HepG2 (cell line): ENCODE data around the gene EEIG1. TPM values are rescaled to one million over a fixed set of nuclear protein-coding genes. Genes with fewer than 3 reads are reported as not detected.

Source experiments
- CENPT ChIP-seq: sonication (generic); formaldehyde crosslinking; IDR thresholded peaks from 2 replicates; pipeline ENCODE4 v1.8.0; 2022; ENCODE audit warnings: low read depth, mild to moderate bottlenecking, moderate library complexity, missing genetic modification reagents
- HMG20B ChIP-seq: conservative IDR thresholded peaks from 2 replicates; pipeline ENCODE4 v1.6.1; 2016; ENCODE audit warnings: missing genetic modification reagents, missing compliant biosample characterization
- HMGXB3 ChIP-seq: sonication (generic); formaldehyde crosslinking; IDR thresholded peaks from 2 replicates; pipeline ENCODE4 v1.4.0; 2020; ENCODE audit warnings: missing genetic modification reagents, borderline replicate concordance
- MAFF ChIP-seq: IDR thresholded peaks from 2 replicates; pipeline ENCODE4 v1.6.1; 2011; ENCODE audit warnings: low read depth, low read length, improper control_type of control experiment
- MIXL1 ChIP-seq: IDR thresholded peaks from 2 replicates; pipeline ENCODE4 v1.6.1; 2016
- PAX8 ChIP-seq: sonication (generic); formaldehyde crosslinking; IDR thresholded peaks from 2 replicates; pipeline ENCODE4 v1.8.0; 2022; ENCODE audit warnings: mild to moderate bottlenecking, missing genetic modification reagents, borderline replicate concordance
- SATB2 ChIP-seq: sonication (generic); formaldehyde crosslinking; IDR thresholded peaks from 2 replicates; pipeline ENCODE4 v1.5.0; 2020; ENCODE audit warnings: missing genetic modification reagents
- SOX13 ChIP-seq, 3 experiments: fragments of 450-650 bp in 1 of 3; sonication (generic) in 1 of 3; formaldehyde crosslinking in 1 of 3; IDR thresholded peaks in 2 of 3; conservative IDR thresholded peaks in 1 of 3; 2 replicates each; pipeline versions ENCODE4 v1.5.0 to v1.6.1; 2016 to 2020; ENCODE audit warnings: antibody characterized with exemption in 1 of 3, mild to moderate bottlenecking in 1 of 3, missing compliant biosample characterization in 1 of 3, missing genetic modification reagents in 1 of 3, moderate library complexity in 1 of 3
- SYNCRIP ChIP-seq: fragments of 200-400 bp; formaldehyde crosslinking; IDR thresholded peaks from 2 replicates; pipeline ENCODE4 v1.6.1; 2018; ENCODE audit warnings: mild to moderate bottlenecking, low read depth, low read length; ENCODE audit not compliant: insufficient read depth
- ZFP36L2 ChIP-seq: sonication (generic); formaldehyde crosslinking; IDR thresholded peaks from 2 replicates; pipeline ENCODE4 v1.4.0; 2020; ENCODE audit warnings: missing genetic modification reagents
- ZNF180 ChIP-seq: sonication (generic); formaldehyde crosslinking; IDR thresholded peaks from 2 replicates; pipeline ENCODE4 v1.4.0; 2020; ENCODE audit warnings: low read depth, missing genetic modification reagents, borderline replicate concordance
- ZNF331 ChIP-seq: sonication (generic); formaldehyde crosslinking; IDR thresholded peaks from 2 replicates; pipeline ENCODE4 v1.4.0; 2020; ENCODE audit warnings: missing genetic modification reagents
- ZNF790 ChIP-seq: sonication (generic); formaldehyde crosslinking; IDR thresholded peaks from 2 replicates; pipeline ENCODE4 v1.8.0; 2022; ENCODE audit warnings: missing genetic modification reagents, mild to moderate bottlenecking, borderline replicate concordance
- polyA plus RNA-seq, 8 experiments: library from polyadenylated mRNA; depleted of rRNA in 3 of 8; stranded (reverse) in 7 of 8; unstranded in 1 of 8; fragments of >200 nt; fragmentation: Illumina TruSeq in 4 of 8; extraction: Trizol in 4 of 8; gene quantifications; 2 replicates each; pipeline versions ENCODE4 v1.2.1 to v1.2.3, GENCODE V29; 2011 to 2016; ENCODE audit warnings: low read depth in 4 of 8, missing spikeins in 1 of 8, mixed read lengths in 1 of 8; ENCODE audit not compliant: insufficient read depth in 1 of 8
- total RNA-seq, 5 experiments: library from RNA; depleted of rRNA; stranded (reverse); fragments of >200 nt; fragmentation: Illumina TruSeq; extraction: Trizol; gene quantifications; 2 replicates each; pipeline ENCODE4 v1.2.3, GENCODE V29; 2016; ENCODE audit warnings: low read depth in 1 of 5
- TF ChIP-seq, protein P1 (sequence below): IDR thresholded peaks from 2 replicates; pipeline ENCODE4 v1.6.1; 2016; ENCODE audit warnings: missing compliant biosample characterization, missing genetic modification reagents, borderline replicate concordance
- TF ChIP-seq, protein P2 (sequence below): sonication (generic); formaldehyde crosslinking; IDR thresholded peaks from 2 replicates; pipeline ENCODE4 v1.4.0; 2020; ENCODE audit warnings: low read depth, missing genetic modification reagents
- TF ChIP-seq, protein P3 (sequence below): sonication (generic); formaldehyde crosslinking; IDR thresholded peaks from 2 replicates; pipeline ENCODE4 v1.4.0; 2020; ENCODE audit warnings: missing genetic modification reagents

Gene EEIG1
- total and polyA plus RNA-seq, 2 of the 13 experiments (the other 11 are each of a cell fraction or from before 2014, with no cell fraction given) = 16.6 to 25.2 TPM

DNA sequence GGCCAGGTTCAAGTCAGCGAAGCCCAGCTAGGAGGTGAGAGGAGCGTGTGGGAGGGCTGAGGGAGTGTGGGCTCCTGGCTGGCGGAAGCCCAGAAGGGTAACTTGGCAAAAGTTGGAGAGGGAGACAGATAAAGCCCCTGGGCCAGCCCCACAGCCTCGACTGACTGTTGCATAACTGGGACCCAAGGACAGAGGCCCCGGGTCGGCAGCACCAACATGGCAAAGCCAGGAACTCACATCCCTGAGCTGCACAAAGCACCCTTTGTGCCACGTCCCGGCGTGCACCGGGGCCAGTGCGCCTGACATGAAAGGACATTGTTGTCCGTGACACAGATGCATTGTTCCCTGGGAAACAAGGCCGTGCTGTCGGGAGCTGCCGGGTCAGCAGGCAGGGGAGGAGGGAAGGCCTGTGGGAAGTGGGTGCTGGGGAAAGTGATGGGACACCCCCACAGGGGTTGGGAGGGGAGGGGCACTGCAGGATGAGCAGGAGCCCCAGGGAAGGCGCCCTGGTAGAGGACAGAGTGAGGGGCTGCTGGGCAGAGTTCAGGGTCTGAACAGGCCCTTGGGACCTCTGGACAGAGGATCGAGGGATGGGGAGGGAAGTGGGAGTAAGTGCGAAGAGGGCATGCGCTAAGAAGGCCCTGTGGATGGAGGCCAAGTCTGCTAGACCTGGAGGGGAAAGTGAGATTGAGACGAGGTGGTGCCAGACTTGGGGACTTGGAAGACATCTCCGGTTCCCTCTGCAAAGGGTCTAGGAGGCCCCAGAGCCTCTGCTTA, 30.1 kb downstream of the EEIG1 start (continued):
- TF ChIP-seq CENPT (CRISPR knock-in tag) = no peak
- peak; percentile 100 for TF ChIP-seq SOX13 (IDR thresholded peaks at IDR 0.05)
- TF ChIP-seq SOX13 (CRISPR knock-in tag; conservative IDR thresholded peaks at IDR 0.05 in 1 of 2, IDR thresholded peaks at IDR 0.05 in 1 of 2) = peak in 1 of 2 experiments; percentile 100; a peak in 2 of 4 replicates
- TF ChIP-seq, protein P1, sequence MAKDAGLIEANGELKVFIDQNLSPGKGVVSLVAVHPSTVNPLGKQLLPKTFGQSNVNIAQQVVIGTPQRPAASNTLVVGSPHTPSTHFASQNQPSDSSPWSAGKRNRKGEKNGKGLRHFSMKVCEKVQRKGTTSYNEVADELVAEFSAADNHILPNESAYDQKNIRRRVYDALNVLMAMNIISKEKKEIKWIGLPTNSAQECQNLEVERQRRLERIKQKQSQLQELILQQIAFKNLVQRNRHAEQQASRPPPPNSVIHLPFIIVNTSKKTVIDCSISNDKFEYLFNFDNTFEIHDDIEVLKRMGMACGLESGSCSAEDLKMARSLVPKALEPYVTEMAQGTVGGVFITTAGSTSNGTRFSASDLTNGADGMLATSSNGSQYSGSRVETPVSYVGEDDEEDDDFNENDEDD = peak; percentile 59; the same call in 1 of the 2 replicates
- TF ChIP-seq, protein P2, sequence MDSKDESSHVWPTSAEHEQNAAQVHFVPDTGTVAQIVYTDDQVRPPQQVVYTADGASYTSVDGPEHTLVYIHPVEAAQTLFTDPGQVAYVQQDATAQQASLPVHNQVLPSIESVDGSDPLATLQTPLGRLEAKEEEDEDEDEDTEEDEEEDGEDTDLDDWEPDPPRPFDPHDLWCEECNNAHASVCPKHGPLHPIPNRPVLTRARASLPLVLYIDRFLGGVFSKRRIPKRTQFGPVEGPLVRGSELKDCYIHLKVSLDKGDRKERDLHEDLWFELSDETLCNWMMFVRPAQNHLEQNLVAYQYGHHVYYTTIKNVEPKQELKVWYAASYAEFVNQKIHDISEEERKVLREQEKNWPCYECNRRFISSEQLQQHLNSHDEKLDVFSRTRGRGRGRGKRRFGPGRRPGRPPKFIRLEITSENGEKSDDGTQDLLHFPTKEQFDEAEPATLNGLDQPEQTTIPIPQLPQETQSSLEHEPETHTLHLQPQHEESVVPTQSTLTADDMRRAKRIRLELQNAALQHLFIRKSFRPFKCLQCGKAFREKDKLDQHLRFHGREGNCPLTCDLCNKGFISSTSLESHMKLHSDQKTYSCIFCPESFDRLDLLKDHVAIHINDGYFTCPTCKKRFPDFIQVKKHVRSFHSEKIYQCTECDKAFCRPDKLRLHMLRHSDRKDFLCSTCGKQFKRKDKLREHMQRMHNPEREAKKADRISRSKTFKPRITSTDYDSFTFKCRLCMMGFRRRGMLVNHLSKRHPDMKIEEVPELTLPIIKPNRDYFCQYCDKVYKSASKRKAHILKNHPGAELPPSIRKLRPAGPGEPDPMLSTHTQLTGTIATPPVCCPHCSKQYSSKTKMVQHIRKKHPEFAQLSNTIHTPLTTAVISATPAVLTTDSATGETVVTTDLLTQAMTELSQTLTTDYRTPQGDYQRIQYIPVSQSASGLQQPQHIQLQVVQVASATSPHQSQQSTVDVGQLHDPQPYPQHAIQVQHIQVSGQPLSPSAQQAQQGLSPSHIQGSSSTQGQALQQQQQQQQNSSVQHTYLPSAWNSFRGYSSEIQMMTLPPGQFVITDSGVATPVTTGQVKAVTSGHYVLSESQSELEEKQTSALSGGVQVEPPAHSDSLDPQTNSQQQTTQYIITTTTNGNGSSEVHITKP (CRISPR knock-in tag) = 0 out of 2 replicates have a peak, but pooled peaks have one; percentile 51
- TF ChIP-seq MAFF = no peak
- no peak; the same call in none of the 2 replicates for TF ChIP-seq HMG20B (CRISPR knock-in tag)
- TF ChIP-seq PAX8 (CRISPR knock-in tag) = no peak
- peak; percentile 75 for TF ChIP-seq ZNF331 (CRISPR knock-in tag)
- no peak for TF ChIP-seq ZNF790 (CRISPR knock-in tag)
- TF ChIP-seq MIXL1 = peak; percentile 12; the same call in 1 of the 2 replicates
- TF ChIP-seq HMGXB3 (CRISPR knock-in tag) = no peak
- TF ChIP-seq SYNCRIP = no peak
- TF ChIP-seq, protein P3, sequence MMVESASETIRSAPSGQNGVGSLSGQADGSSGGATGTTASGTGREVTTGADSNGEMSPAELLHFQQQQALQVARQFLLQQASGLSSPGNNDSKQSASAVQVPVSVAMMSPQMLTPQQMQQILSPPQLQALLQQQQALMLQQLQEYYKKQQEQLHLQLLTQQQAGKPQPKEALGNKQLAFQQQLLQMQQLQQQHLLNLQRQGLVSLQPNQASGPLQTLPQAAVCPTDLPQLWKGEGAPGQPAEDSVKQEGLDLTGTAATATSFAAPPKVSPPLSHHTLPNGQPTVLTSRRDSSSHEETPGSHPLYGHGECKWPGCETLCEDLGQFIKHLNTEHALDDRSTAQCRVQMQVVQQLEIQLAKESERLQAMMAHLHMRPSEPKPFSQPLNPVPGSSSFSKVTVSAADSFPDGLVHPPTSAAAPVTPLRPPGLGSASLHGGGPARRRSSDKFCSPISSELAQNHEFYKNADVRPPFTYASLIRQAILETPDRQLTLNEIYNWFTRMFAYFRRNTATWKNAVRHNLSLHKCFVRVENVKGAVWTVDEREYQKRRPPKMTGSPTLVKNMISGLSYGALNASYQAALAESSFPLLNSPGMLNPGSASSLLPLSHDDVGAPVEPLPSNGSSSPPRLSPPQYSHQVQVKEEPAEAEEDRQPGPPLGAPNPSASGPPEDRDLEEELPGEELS = peak; percentile 93
- no peak for TF ChIP-seq SATB2 (CRISPR knock-in tag)
- no peak for TF ChIP-seq ZNF180 (CRISPR knock-in tag)
- TF ChIP-seq ZFP36L2 (CRISPR knock-in tag) = no peak
